ENCODE measurements around the gene ANAPC7. TPM values are rescaled to one million over a fixed set of nuclear protein-coding genes. Genes with fewer than 3 reads are reported as not detected.
"Not testable (repeated sequence)": the region's sequence is repeated elsewhere in the genome, so short reads cannot be mapped to it uniquely, and the experiment has no call there.

Gene ANAPC7
- total and polyA plus RNA-seq, 2 donors, result 39.4 to 56.6 TPM

DNA sequence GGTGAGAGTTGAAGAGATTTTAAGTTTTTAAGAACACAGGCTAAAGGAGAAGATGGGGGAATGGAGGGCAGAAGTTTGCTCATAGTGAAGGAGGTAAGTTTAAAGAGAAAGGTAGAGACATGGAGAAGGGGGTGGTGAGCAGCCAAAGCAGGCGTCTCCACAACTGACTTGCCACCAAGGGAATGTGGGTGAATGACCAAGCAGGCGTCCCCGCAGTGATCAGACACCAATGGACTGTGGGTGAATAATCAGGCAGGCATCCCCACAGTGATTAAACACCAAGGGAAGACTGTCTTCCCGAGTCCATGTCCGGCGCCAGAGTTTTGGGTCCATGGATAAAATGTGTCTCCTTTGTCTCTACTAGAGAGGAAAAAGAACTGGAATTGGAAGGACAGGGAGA lies 6.6 kb upstream of the ANAPC7 start:
- WGBS, result 89% methylated on average over 6 of the region's 6 CpGs
- DNase-seq (ENCODE audit: extremely low spot score); H3K4me3 ChIP-seq (ENCODE audit: low read depth, low read length); H3K36me3 ChIP-seq (ENCODE audit: insufficient read depth); H3K27ac ChIP-seq (ENCODE audit: low read depth); H3K4me1 ChIP-seq (ENCODE audit: insufficient read depth): not testable (repeated sequence)

DNA sequence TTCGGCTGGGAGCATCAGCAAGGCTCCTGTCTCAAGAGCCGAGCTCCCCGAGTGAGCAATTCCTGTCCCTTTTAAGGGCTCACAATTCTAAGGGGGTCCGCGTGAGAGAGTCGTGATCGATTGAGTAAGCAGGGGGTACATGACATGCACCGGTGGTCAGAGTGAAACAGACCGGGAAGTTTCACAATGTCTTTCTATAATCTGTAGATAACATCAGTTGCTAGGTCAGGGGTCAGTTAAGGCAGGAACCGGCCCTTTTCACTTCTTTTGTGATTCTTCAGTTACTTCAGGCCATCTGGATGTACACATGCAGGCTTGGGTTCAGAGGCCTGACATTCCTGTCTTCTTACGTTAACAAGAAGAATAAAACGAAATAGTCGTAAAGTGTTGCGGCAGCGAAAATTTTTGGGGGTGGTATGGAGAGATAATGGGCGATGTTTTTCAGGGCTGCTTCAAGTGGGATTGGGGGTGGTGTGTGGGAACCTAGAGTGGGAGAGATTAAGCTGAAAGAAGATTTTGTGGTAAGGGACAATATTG lies 1.7 kb upstream of the ANAPC7 start:
- H3K4me3 ChIP-seq (ENCODE audit: low read depth, low read length); H3K36me3 ChIP-seq (ENCODE audit: insufficient read depth); DNase-seq (ENCODE audit: extremely low spot score); H3K4me1 ChIP-seq (ENCODE audit: insufficient read depth); H3K27ac ChIP-seq (ENCODE audit: low read depth): not testable (repeated sequence)
- 86% methylated on average over 16 of the region's 16 CpGs for WGBS

DNA sequence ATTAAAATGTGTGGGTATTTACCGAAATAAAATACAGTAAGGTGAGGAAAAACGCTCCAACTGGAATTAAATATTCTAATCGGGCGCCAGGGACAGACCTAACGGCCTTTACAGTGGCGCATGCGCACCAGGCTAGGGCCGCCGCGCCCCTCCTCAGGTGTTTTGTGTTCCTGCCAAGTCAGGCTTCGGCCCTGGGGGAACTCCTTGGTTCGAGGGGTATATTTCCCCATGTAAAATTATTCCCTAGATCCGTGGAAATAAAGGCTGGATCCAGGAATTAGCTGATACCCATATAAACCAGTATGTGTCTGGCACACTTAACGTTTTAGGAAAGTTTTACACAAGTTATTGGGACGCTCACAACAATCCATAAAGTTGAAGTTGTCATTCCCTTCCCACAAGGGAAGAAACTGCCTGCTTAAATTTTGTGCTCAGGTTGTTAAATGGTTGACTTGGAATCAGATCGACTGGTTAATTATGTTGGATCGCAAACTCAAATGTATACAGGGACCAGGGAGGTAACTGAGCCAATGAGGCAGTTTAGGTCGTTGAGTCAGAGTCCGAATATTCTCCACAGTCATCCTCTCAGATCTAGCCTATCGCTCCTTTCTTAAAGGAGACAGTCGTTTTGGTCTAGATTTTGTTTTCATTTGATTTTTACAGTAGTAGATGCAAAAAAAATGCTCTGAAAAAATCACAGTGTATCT lies 621 bp upstream of the ANAPC7 start:
- Histone ChIP-seq H3K4me3 (ENCODE audit: low read depth, low read length) (peak overlapping the region; percentile 91), H3K4me1 (ENCODE audit: insufficient read depth) (no peaks in the 10 kb centered on the region), H3K27ac (ENCODE audit: low read depth) (peak overlapping the region; percentile 68), H3K36me3 (ENCODE audit: insufficient read depth) (no peaks in the 10 kb centered on the region)
- WGBS, result 19% methylated on average over 21 of the region's 21 CpGs
- peak; percentile 58 for DNase-seq (ENCODE audit: extremely low spot score)

DNA sequence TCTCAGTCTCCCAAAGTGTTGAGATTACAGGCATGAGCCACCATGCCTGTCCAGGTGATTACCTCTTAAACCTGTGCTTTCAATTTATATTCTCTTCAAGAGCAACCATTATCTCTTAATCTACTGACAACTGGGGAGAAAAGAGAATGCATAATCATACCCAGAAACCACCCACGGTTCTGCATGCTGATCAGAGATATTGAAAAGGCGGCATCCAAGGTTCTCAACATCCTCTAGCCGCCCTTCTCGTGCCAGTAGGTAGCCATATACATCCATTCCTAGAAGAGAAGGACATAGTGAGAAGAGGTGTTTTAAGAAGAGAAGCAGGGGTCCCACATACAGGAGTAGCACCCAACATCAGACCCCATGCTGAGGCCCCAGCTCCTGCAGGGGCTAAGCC lies 20.8 kb downstream of the ANAPC7 start:
- Histone ChIP-seq H3K4me1 (ENCODE audit: insufficient read depth) (no peaks in the 10 kb centered on the region), H3K27ac (ENCODE audit: low read depth) (no peak overlapping the region), H3K4me3 (ENCODE audit: low read depth, low read length) (no peak overlapping the region), H3K36me3 (ENCODE audit: insufficient read depth) (peaks cover 9% of the 10 kb centered on the region)
- 86% methylated on average over 4 of the region's 4 CpGs for WGBS
- DNase-seq (ENCODE audit: extremely low spot score), result no peak

DNA sequence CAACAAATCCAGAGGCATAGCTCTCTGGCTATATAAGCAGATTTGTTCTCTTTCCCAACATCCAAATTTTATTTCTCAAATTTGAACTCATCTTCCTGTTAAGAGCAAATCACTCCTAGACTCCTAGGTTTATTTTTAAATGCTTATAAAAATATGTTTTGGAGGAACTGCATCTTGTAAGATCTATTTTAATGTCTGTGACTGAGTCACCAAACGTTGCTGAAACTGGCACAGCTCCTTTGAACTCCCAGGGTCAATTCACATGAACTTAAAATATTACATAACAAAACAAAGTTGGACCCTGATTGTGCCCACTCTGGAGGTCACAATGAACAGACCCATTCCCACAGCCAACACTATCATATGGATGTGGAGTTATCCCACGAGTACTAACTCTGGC lies 23.9 kb downstream of the ANAPC7 start:
- no peak for DNase-seq (ENCODE audit: extremely low spot score)
- H3K4me3 ChIP-seq (ENCODE audit: low read depth, low read length), result no peak overlapping the region
- H3K4me1 ChIP-seq (ENCODE audit: insufficient read depth), result no peaks in the 10 kb centered on the region
- WGBS, result 40% methylated on average over 2 of the region's 2 CpGs
- no peak overlapping the region for H3K27ac ChIP-seq (ENCODE audit: low read depth)
- H3K36me3 ChIP-seq (ENCODE audit: insufficient read depth), result peaks cover 5% of the 10 kb centered on the region

DNA sequence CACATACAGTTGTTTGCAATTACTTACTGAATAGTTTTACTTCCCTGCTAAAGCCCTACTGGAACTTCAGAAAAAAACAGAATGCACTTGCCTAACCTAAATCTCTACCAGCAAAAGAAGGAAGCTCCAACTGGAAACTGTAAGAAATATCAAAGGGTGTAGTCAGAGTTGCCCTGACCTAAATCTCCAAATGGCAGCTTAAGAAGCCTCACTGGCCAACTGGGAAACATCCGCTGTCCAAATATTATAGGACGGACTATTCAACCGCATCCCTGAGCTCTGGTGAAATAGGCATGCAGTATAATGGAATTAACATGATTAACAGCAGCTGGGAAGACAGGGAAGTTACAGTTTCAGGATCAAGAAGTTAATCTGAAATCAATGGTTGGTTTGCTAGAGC lies 24.3 kb downstream of the ANAPC7 start:
- WGBS, result 48% methylated on average over 3 of the region's 3 CpGs
- no peak overlapping the region for H3K4me3 ChIP-seq (ENCODE audit: low read depth, low read length)
- peaks cover 4% of the 10 kb centered on the region for H3K36me3 ChIP-seq (ENCODE audit: insufficient read depth)
- H3K27ac ChIP-seq (ENCODE audit: low read depth), result peak overlapping the region; percentile 76
- DNase-seq (ENCODE audit: extremely low spot score), result no peak
- no peaks in the 10 kb centered on the region for H3K4me1 ChIP-seq (ENCODE audit: insufficient read depth)

DNA sequence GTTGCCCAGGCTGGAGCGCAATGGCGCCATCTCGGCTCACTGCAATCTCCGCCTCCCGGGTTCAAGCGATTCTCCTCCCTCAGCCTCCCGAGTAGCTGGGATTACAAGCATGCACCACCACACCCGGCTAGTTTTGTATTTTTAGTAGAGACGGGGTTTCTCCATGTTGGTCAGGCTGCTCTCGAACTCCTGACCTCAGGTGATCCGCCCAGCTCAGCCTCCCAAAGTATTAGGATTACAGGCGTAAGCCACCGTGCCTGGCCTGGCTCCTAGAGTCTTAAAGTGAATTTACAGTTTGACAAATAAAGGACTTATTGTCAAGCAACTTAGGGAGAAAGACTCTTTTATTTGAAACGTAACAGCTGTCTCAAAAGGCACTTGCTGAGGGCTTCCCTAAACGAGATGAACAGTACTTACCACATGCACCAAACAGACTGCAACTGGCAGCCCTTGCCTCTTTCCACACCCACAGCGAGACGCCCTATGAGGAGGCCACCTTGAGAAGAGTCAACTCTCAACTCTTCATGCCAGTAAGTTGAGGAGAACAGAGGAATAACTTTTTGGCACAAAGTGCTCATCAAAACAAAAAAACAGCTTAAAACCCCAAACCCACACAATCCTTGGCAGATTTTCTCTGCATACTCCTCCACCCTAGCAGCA lies 25.2 kb downstream of the ANAPC7 start:
- DNase-seq (ENCODE audit: extremely low spot score); H3K36me3 ChIP-seq (ENCODE audit: insufficient read depth); H3K27ac ChIP-seq (ENCODE audit: low read depth); H3K4me3 ChIP-seq (ENCODE audit: low read depth, low read length); H3K4me1 ChIP-seq (ENCODE audit: insufficient read depth): not testable (repeated sequence)
- WGBS, result 60% methylated on average over 17 of the region's 17 CpGs

DNA sequence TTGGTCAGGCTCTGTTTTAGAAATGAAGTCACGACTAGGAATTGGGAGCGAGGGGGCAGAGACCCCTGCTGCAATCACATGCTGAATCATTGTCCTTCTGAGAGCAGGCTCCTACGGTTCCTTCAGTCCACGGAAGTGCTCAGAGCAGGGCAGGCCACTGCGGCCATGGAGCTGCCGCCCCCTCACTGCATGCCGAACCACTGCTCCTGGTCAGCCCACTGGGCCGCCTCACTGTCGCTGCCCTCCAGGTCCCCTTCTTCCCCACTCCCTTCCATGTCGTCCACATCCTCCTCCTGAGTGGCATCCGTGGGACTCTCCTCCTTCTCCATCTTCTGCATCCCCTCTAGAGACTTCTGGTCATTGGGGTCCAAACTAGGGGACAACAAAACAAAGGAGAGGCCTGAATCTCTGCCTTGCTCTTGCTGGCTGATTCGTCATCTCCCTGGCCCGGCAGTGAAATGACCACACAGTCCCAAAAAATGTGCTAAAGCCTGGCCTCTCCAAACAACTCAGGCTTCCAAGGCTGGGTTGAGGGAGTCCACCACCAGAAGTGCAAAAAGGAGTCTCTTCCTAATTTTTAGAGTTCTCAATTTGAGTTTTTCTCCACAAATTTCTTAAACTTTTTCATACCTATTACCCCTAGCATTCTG lies 29.4 kb downstream of the ANAPC7 start:
- Histone ChIP-seq H3K36me3 (ENCODE audit: insufficient read depth) (peaks cover 1% of the 10 kb centered on the region), H3K4me1 (ENCODE audit: insufficient read depth) (peaks cover 2% of the 10 kb centered on the region), H3K4me3 (ENCODE audit: low read depth, low read length) (no peak overlapping the region), H3K27ac (ENCODE audit: low read depth) (peak overlapping the region; percentile 41)
- DNase-seq (ENCODE audit: extremely low spot score), result no peak
- 81% methylated on average over 13 of the region's 13 CpGs for WGBS

DNA sequence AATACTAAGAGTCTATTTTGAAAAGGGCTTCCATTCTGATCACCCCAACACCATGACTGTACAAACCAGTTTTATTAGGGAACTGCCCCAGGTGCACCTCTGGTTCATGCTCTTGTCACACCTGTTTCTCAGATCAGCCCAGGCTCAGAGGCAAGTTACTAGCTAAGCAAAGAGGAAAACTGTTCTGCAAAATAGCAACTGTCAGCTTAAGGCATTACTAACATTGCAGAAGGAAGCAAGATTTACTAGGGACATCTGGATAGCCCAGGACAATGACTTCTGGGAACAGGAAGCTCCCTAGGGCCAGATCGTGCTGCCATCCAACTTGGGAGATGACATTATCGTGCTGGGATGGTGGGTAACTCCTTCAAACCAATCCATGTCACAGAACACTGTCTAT lies 30.1 kb downstream of the ANAPC7 start:
- no peak overlapping the region for H3K4me3 ChIP-seq (ENCODE audit: low read depth, low read length)
- WGBS, result 29% methylated on average over 2 of the region's 2 CpGs
- DNase-seq (ENCODE audit: extremely low spot score), result no peak
- peaks cover 1% of the 10 kb centered on the region for H3K36me3 ChIP-seq (ENCODE audit: insufficient read depth)
- peaks cover 2% of the 10 kb centered on the region for H3K4me1 ChIP-seq (ENCODE audit: insufficient read depth)
- H3K27ac ChIP-seq (ENCODE audit: low read depth), result peak overlapping the region; percentile 41

DNA sequence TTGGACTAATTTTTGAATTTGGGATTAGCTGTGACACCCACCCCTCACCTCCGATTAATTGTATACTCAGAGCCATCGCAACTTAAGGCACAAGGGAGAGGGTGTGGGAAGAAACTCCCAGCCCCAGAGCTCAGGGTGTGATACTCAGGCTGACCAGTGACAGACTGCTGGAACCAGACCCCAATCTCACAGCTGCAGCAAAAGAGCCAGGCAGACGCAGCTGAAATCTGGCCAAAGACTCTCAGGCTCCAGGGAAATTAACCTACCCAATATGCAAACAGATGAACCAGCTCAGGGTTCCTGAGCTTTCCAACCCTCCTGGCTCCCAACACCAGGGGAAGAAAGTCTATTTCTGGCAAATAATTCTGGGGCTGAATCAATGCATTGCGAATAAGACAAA lies 30.5 kb downstream of the ANAPC7 start:
- no peak for DNase-seq (ENCODE audit: extremely low spot score)
- Histone ChIP-seq H3K4me3 (ENCODE audit: low read depth, low read length) (no peak overlapping the region), H3K4me1 (ENCODE audit: insufficient read depth) (peaks cover 2% of the 10 kb centered on the region), H3K36me3 (ENCODE audit: insufficient read depth) (peaks cover 1% of the 10 kb centered on the region), H3K27ac (ENCODE audit: low read depth) (peak overlapping the region; percentile 31)
- WGBS, result 23% methylated on average over 4 of the region's 4 CpGs

DNA sequence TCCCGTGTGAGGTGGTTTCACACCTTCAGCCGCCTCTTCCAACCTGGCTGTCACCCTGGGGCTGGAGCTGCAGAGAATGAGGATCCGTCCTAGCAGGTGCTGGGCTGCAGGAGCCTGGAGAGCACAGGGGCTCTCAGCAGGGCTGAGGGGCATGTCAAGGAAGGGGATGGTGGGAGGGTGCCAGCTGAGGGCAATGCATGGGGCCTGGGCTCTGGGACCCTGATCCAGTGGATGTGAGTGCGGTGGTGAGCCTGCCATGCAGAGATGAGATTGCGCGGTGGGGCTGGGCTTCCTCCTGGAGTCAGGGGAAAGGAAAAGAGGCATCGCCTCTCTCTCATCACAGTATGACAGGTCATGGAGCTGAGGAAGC lies 31.5 kb downstream of the ANAPC7 start:
- Histone ChIP-seq H3K4me1 (ENCODE audit: insufficient read depth) (peaks cover 2% of the 10 kb centered on the region), H3K36me3 (ENCODE audit: insufficient read depth) (peaks cover 1% of the 10 kb centered on the region), H3K4me3 (ENCODE audit: low read depth, low read length) (no peak overlapping the region), H3K27ac (ENCODE audit: low read depth) (peak overlapping the region; percentile 2)
- no peak for DNase-seq (ENCODE audit: extremely low spot score)
- 87% methylated on average over 7 of the region's 7 CpGs for WGBS

DNA sequence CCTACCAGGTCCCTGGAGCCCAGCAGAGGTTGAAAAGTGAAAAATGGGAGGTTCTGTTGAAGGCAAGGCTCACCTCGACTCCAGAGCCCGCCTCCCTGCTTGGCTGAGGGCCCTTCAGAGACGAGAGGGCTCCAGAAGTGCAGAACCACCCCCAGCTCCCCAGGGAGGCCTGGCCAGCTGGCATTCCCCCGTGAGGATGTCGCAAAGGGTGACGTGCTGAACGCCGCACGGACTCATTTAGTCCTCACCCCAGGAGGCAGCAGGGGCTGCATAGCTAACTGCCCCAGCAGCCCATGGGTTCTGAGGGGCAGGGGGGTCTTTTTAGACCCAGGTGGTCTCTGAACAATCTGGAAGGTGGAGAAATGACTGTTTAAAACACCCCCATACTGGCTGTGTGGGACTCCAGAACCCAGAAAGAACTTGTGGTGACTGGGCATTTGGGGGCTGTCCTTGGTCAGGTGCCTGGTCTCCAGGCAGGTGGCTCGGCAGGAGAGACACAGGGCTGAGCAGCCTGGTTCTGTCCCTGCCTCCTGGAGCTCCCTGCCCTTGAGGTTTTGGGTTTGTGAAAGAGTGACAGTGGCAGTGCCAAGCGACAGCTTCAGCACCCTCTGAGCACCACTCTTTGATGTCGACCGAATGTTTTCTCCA lies 32.0 kb downstream of the ANAPC7 start:
- WGBS, result 54% methylated on average over 13 of the region's 13 CpGs
- no peak for DNase-seq (ENCODE audit: extremely low spot score)
- peaks cover 1% of the 10 kb centered on the region for H3K36me3 ChIP-seq (ENCODE audit: insufficient read depth)
- H3K27ac ChIP-seq (ENCODE audit: low read depth), result peak overlapping the region; percentile 45
- no peak overlapping the region for H3K4me3 ChIP-seq (ENCODE audit: low read depth, low read length)
- H3K4me1 ChIP-seq (ENCODE audit: insufficient read depth), result peaks cover 2% of the 10 kb centered on the region

DNA sequence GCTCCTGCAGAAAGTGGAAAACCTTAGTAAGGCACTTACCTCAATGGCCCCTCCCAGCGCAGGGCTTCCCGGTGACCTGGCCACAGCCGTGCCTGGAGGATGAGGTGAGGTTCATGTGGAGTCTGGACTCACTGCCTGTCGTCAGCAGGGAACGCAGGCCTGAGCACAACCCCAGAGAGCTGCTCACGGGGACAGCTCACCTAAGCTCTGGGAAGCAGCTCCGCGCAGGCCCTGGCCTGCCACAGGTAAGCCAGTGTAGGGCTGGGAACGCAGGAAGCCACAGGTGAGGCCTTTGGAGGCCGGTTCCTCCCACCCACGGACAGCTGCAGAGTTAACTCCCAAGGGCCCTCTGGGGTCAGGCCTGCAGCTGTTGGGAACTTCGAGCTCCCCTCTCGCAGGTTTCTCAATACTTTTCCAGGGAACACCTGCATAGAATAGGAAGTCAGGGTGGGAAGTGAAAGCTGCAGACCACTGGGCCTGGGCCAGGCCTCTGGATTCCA lies 32.7 kb downstream of the ANAPC7 start:
- no peak overlapping the region for H3K4me3 ChIP-seq (ENCODE audit: low read depth, low read length)
- peaks cover 1% of the 10 kb centered on the region for H3K36me3 ChIP-seq (ENCODE audit: insufficient read depth)
- 74% methylated on average over 13 of the region's 13 CpGs for WGBS
- peak overlapping the region; percentile 28 for H3K27ac ChIP-seq (ENCODE audit: low read depth)
- no peak for DNase-seq (ENCODE audit: extremely low spot score)
- H3K4me1 ChIP-seq (ENCODE audit: insufficient read depth), result peaks cover 2% of the 10 kb centered on the region
